ENCODE data around the gene POTEG.
"Not testable (repeated sequence)": the region's sequence is repeated elsewhere in the genome, so short reads cannot be mapped to it uniquely, and the experiment has no call there.

The POTEG gene

DNA sequence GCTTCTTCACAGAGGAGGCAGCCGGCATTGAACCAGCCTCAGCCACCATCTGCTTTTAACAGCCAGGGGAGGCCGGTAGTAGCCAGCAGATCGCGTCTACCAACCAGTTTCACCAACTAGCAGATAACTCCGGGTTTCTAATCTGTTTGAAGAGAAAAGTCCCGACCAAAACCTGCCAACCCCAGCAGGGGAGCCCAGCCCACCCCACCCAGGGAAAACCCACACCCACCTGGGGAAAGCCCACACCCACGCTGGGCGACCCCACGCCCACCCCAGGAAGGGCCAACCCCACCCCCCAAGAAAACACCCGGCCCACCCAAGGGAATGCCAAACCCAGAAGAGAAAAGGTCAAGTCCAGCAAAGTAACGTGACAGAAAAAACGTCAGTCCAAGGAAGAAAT is at the start of gene POTEG:
Gene POTEG, minus strand, starts transcription at position 101 of the 400 bp plus-strand sequence. Its CDS starts 52 bp downstream, at position 49.
- ATAC-seq, H3K27ac Mint-ChIP-seq, H3K9me3 Mint-ChIP-seq, H3K27me3 Mint-ChIP-seq, H3K36me3 Mint-ChIP-seq, H3K4me1 Mint-ChIP-seq, H3K4me3 Mint-ChIP-seq: not testable (repeated sequence)

DNA sequence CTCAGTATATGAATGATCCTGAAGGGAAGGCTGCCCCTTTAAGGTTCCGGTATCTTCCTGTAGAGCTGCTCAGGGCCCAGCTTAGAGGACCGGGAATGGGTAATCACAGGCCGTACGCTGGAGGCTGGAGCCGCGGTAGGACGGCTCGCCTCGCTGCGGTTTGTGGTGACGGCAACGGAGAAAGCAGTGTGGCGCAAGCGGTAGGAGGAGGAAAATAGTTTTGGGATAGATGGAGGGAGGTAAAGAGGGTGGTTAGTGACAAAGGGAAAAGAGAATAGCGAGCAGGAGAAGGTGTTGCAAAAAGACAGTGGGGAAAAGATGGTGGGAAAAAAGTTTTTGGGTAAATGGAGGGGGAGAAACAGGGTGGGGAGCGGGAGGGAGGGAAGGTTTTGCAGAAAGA is 48.0 kb upstream of the POTEG start:
- not testable (repeated sequence) for H3K27me3 Mint-ChIP-seq, H3K4me1 Mint-ChIP-seq, ATAC-seq, H3K36me3 Mint-ChIP-seq, H3K27ac Mint-ChIP-seq, H3K4me3 Mint-ChIP-seq, H3K9me3 Mint-ChIP-seq

DNA sequence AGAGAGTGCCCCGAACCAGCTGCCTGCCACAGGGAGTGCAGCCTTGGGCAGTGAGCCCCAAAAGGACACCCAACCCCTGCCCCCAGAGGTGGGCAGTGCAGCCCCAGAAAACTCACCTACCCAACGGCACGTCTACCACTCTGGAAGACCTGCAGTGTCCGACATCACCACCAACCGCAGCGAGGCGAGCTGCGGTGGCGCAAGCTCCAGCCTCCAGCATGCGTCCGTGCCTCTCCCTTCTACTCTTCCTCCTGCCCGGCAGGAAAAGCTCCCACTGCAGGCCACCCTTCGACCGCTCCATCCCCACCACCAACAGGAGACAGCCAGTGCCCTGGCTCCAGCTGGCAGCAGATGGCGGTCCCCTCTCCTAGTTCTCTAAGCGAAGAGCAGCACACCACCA is 47.3 kb upstream of the POTEG start:
- H3K4me1 Mint-ChIP-seq, H3K27me3 Mint-ChIP-seq, H3K9me3 Mint-ChIP-seq, H3K27ac Mint-ChIP-seq, H3K36me3 Mint-ChIP-seq, ATAC-seq, H3K4me3 Mint-ChIP-seq: not testable (repeated sequence)

DNA sequence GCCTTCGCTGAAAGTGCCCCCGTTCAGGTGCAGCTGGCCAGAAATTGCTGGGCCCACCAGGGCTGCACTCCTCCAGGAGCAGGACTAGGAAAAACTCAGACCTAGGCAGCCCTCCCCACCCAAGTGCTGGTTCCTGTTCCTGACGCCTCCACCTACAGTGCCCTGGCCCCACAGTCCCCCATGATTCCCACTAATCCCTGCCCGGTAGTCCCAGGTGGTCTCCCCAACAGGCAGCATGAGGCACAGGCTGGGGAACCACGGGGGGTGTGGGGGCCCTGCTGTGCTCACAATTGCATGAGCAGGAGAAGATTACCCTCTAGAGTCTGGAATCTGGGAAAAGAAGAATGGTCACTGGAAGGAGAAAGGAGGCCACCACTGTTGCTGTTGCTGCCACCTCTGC is 46.4 kb upstream of the POTEG start:
- not testable (repeated sequence) for H3K4me1 Mint-ChIP-seq, H3K4me3 Mint-ChIP-seq, H3K27me3 Mint-ChIP-seq, H3K36me3 Mint-ChIP-seq, H3K9me3 Mint-ChIP-seq, ATAC-seq, H3K27ac Mint-ChIP-seq

DNA sequence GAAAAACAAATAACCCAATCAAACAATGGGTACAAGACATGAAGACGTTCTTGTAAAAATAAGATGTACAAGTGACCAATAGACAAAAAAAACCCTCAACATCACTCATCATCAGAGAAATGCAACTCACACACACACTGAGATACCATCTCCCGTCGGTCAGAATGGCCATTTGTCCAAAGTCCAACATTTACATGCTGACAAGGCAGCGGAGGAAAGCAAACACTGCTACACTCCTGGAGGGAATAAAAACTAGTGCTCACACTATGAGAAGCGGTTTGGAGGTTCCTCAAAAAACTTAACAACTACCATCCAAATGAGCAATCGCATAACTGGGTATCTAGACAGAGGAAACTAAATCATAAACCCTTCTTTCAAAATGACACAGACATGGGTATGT is 11.6 kb upstream of the POTEG start:
- not testable (repeated sequence) for H3K36me3 Mint-ChIP-seq, H3K4me3 Mint-ChIP-seq, H3K27me3 Mint-ChIP-seq, H3K27ac Mint-ChIP-seq, H3K9me3 Mint-ChIP-seq, ATAC-seq, H3K4me1 Mint-ChIP-seq

DNA sequence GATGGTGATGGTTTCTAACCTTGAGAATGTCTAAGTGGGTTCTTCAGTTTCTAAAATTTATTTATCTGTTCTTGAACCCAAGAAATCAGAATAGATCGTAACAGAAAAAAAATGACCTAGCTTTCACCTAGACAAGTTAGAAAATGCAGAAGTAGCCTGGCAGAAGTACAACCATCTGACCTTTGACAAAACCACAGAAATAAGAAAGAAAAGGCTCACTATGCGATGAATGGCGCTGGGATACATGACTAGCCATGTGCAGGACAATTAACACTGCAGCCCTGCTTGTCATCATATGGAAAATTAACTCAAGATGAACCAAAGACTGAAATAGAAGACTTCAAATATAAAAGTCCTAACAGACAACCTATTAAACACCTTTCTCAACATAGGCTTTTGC is 5.7 kb upstream of the POTEG start:
- H3K4me1 Mint-ChIP-seq, ATAC-seq, H3K4me3 Mint-ChIP-seq, H3K27me3 Mint-ChIP-seq, H3K27ac Mint-ChIP-seq, H3K36me3 Mint-ChIP-seq, H3K9me3 Mint-ChIP-seq: not testable (repeated sequence)

DNA sequence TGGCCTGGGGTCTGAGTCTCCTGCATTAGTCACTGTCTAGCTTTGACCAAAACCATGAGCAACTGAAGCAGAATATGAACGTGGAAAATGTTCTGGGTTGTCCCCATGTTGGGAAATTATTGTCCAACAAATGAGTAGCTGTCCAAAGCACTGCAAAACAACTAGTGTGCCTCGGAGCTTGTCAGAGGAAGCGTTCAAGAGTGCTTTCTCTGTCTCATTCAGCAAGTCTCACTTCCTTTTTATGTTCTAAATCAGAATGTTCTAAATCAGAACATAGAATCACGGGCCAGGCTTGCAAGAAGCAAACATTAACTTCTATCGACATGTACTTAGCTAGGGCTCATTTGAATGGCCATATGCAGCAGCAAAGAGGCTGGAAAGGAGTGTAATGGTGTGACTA is 5.1 kb upstream of the POTEG start:
- not testable (repeated sequence) for H3K4me3 Mint-ChIP-seq, H3K27me3 Mint-ChIP-seq, H3K4me1 Mint-ChIP-seq, H3K9me3 Mint-ChIP-seq, H3K27ac Mint-ChIP-seq, H3K36me3 Mint-ChIP-seq, ATAC-seq

DNA sequence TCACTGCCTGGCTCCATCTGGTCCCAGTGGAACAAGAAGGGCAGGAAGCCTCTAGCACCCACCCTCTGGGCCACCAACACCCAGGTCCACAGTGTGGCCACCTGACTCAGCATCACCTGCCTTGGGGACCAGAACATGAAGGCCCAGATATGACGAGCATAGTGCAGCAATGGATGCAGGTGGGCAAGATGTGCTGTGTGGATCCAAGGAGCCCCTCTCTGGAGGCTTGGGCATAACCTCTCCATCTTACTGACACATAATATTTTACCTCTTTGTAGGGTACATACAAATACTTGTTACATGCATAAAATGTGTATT is 2.9 kb upstream of the POTEG start:
- H3K36me3 Mint-ChIP-seq, H3K4me1 Mint-ChIP-seq, ATAC-seq, H3K4me3 Mint-ChIP-seq, H3K9me3 Mint-ChIP-seq, H3K27ac Mint-ChIP-seq, H3K27me3 Mint-ChIP-seq: not testable (repeated sequence)

DNA sequence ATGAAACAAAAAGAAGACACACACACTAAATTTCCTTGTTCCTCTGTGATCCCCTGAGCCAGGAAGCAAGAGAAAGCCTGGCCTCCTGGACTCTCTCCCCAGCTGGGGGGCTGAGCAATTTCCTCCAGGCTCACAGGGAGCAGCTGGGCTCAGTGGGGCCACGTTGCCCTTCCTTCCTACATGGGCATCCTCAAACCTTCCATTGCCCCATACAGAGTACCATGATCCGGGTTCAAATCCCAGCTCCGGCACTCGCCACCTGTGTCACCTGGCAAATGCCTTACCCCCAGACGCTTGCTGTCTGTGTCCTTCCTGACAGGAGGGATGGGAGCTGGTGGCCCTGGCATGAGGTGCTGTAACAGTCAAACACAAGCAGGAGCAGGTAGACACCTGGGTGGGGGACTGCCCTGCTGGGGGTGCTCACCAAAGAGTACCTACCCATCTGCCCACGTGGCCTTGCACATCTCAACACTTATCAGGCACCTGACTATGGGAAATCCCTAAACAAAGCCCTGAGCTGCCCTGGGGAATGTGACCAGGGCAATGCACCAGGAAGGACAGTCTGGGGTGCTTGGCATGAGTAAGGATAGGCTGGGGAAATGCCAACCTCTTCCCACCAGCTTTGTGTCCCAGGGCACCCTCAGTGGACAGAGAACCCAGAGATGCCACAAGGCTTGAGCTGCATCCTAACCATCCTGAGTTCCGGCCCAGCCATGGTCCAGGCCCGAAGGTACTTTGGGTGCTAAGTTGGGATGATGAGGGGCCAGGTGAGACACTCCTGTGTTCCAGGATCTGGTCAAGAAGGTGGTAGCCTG is 2.4 kb upstream of the POTEG start:
- H3K27ac Mint-ChIP-seq, H3K9me3 Mint-ChIP-seq, ATAC-seq, H3K27me3 Mint-ChIP-seq, H3K36me3 Mint-ChIP-seq, H3K4me3 Mint-ChIP-seq, H3K4me1 Mint-ChIP-seq: not testable (repeated sequence)

DNA sequence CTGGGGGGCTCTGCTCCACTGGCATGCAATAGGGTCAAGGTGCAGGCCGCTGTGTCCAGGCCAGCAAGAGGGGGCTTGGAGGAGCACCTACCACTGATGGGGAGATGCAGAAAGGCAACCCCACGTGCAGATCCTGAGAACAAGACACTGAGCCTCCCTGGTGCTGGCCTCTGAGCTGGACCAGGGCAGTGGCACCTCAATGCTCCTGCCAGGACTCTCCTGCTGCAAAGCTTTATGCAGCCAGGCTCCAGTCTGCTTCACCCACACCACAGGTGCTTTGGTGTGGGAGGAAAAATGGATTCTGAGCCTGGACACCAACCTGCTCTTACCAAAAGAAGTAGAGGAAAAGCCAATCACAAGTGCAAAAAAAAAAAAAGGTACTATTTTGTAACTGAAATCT is 1.7 kb upstream of the POTEG start:
- ATAC-seq, H3K27me3 Mint-ChIP-seq, H3K9me3 Mint-ChIP-seq, H3K36me3 Mint-ChIP-seq, H3K27ac Mint-ChIP-seq, H3K4me1 Mint-ChIP-seq, H3K4me3 Mint-ChIP-seq: not testable (repeated sequence)

DNA sequence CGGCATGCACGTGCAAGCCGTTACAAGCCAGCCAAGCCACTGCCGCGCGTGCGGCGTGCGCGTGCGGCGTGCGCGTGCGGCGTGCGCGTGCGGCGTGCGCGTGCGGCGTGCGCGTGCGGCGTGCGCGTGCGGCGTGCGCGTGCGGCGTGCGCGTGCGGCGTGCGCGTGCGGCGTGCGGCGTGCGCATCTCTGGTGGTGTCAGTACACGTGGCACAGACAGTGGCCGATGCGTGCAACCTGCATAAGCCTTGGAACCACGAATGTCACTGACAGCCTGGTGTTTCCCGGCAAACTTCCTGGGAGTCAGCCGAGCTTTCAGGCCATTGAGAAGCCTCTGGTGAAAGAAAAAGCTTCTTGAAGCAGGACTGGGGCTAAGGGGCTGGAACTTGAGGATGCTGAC is 750 bp upstream of the POTEG start:
- H3K36me3 Mint-ChIP-seq, ATAC-seq, H3K4me1 Mint-ChIP-seq, H3K27me3 Mint-ChIP-seq, H3K9me3 Mint-ChIP-seq, H3K4me3 Mint-ChIP-seq, H3K27ac Mint-ChIP-seq: not testable (repeated sequence)

DNA sequence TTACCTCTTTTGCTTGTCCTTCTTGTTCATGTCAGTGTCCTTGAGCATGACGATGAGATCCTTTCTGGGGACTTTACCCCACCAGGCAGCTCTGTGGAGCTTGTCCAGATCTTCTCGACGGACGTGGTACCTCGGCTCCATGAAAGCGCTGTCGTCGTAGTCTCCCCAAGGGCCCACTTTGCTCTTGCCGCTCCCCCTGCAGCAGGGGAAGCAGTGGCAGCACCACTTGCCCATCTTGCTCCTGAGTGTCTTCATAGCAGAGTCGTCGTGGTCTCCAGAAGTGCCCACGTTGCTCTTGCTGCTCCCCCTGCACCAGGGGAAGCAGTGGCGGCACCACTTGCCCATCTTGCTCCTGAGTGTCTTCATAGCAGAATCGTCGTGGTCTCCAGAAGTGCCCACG is 376 bp downstream of the POTEG start:
- not testable (repeated sequence) for ATAC-seq, H3K27me3 Mint-ChIP-seq, H3K27ac Mint-ChIP-seq, H3K4me1 Mint-ChIP-seq, H3K9me3 Mint-ChIP-seq, H3K4me3 Mint-ChIP-seq, H3K36me3 Mint-ChIP-seq

DNA sequence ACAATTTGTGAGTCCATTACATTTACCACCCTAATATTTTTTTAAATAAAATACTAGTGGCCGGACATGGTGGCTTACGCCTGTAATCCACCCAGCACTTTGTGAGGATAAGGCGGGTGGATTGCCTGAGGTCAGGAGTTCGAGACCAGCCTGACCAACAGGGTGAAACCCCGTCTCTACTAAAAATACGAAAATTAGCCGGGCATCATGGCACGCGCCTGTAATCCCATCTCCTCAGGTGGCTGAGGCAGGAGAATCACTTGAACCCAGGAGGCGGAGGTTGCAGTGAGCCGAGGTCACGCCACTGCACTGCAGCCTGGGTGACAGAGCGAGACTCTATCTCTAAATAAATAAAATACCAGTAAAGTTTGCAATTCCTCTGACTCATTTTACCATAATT is 25.6 kb downstream of the POTEG start:
- H3K27me3 Mint-ChIP-seq, H3K9me3 Mint-ChIP-seq: not testable (repeated sequence)

DNA sequence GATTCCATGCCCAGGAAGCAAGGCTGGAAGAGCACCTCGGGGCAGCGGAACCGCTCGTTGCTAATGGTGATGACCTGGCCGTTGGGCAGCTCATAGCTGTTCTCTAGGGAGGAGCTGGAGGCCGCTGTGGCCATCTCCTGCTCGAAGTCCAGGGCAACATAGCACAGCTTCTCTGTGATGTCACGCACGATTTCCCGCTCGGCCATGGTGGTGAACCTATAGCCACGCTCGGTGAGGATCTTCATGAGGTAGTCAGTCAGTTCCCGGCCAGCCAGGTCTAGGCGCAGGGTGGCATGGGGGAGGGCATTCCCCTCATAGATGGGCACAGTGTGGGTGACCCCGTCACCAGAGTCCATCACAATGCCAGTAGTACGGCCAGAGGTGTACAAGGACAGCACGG is 32.0 kb downstream of the POTEG start:
- H3K4me3 Mint-ChIP-seq, H3K36me3 Mint-ChIP-seq: not testable (repeated sequence)

More for the DNA sequence above, 25.6 kb downstream of the POTEG start:
- H3K36me3 Mint-ChIP-seq, H3K27ac Mint-ChIP-seq, H3K4me1 Mint-ChIP-seq, H3K4me3 Mint-ChIP-seq, ATAC-seq: not testable (repeated sequence)

DNA sequence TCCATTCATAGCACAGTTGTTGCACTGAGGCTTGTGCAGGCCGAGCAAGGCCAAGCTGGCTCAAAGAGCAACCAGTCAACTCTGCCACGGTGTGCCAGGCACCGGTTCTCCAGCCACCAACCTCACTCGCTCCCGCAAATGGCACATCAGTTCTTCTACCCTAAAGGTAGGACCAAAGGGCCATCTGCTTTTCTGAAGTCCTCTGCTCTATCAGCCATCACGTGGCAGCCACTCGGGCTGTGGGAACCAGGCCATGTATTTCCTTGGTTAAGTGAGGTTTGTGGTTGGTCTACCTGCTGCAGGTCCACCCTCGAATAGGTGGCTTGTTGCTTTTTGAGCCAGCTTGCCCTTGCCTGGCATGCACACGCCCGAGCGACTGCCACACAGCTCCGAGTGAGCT is 39.4 kb downstream of the POTEG start:
- H3K9me3 Mint-ChIP-seq, H3K4me3 Mint-ChIP-seq, ATAC-seq, H3K27me3 Mint-ChIP-seq, H3K4me1 Mint-ChIP-seq, H3K27ac Mint-ChIP-seq, H3K36me3 Mint-ChIP-seq: not testable (repeated sequence)

More for the DNA sequence above, 32.0 kb downstream of the POTEG start:
- H3K27ac Mint-ChIP-seq, H3K4me1 Mint-ChIP-seq, ATAC-seq, H3K27me3 Mint-ChIP-seq, H3K9me3 Mint-ChIP-seq: not testable (repeated sequence)

DNA sequence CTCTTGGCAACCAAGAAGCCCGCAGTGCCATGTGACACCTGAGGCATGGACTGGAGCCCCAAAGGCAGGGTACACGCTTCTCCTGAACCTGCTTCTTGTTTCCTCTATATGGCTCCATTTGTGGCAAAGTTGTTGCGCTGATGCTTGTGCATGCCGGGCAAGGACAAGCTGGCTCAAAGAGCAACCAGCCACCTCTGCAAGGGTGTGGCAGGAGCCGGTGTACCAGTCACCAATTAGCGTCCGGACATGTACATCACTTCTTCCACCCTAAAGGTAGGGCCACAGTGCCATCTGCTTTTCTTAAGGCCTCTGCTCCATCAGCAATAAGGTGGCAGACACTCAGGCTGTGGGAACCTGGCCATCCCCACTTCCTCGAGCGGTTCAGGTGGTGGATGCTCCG is 43.9 kb downstream of the POTEG start:
- H3K27ac Mint-ChIP-seq, H3K36me3 Mint-ChIP-seq, H3K4me3 Mint-ChIP-seq, H3K4me1 Mint-ChIP-seq, ATAC-seq, H3K27me3 Mint-ChIP-seq, H3K9me3 Mint-ChIP-seq: not testable (repeated sequence)

DNA sequence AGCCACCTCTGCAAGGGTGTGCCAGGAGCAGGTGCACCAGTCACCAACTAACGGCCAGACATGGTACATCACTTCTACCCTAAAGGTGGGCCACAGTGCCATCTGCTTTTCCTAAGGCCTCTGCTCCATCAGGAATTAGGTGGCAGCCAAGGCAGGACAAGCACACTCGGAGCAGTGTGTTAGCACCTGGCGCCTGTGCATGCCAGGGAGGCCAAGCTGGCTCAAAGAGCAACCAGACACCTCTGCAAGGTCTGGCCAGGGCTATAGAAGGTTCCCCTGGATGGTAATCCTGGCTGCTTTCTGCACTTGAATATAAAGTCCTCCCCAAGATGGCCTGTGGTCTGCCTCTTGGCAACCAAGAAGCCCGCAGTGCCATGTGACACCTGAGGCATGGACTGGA is 45.4 kb downstream of the POTEG start:
- not testable (repeated sequence) for ATAC-seq, H3K36me3 Mint-ChIP-seq, H3K9me3 Mint-ChIP-seq, H3K4me1 Mint-ChIP-seq, H3K27ac Mint-ChIP-seq, H3K4me3 Mint-ChIP-seq, H3K27me3 Mint-ChIP-seq

Measured in stimulated activated memory B cell treated with anti-CD40 and anti-IgM and Interleukin-4, amounts not matched to agents 10 μg/mL and 1 μg/mL and 100 μg/mL, for 72 hours (primary cell).